CD4-positive, alpha-beta T cell treated with Interleukin-6 at 100 ng/mL for 8 hours (primary cell): ENCODE data around the gene SHB.
"Not testable (repeated sequence)": the region's sequence is repeated elsewhere in the genome, so short reads cannot be mapped to it uniquely, and the experiment has no call there.

Experiments
- DNase-seq: peaks from one replicate; pipeline ENCODE4 v3.0.0-alpha.2; 2020; ENCODE audit warnings: mixed read lengths, low spot score

SHB gene

GRCh38 chr9:37969130-37969529, 99.9 kb downstream of the SHB start:
- DNase-seq: no peak

GRCh38 chr9:37968228-37968701, 100.8 kb downstream of the SHB start:
- no peak for DNase-seq

- no peak for DNase-seq
These were observed 101.3 kb downstream of the SHB start for GRCh38 chr9:37967761-37968080.

- no peak for DNase-seq
These were observed 101.8 kb downstream of the SHB start for GRCh38 chr9:37967014-37967760.

GRCh38 chr9:37966412-37967013, 102.5 kb downstream of the SHB start:
- no peak for DNase-seq

- not testable (repeated sequence) for DNase-seq
These were observed 103.2 kb downstream of the SHB start for GRCh38 chr9:37965676-37966345.

GRCh38 chr9:37965116-37965515, 103.9 kb downstream of the SHB start:
- no peak for DNase-seq

- DNase-seq: no peak
These were observed 104.3 kb downstream of the SHB start for GRCh38 chr9:37964740-37965081.

GRCh38 chr9:37963936-37964739, 104.9 kb downstream of the SHB start:
- no peak for DNase-seq

GRCh38 chr9:37961351-37961750, 107.7 kb downstream of the SHB start:
- DNase-seq: no peak

GRCh38 chr9:37960631-37961030, 108.4 kb downstream of the SHB start:
- DNase-seq: no peak

- DNase-seq: no peak
These were observed 109.1 kb downstream of the SHB start for GRCh38 chr9:37959976-37960375.

- DNase-seq: no peak
These were observed 110.9 kb downstream of the SHB start for GRCh38 chr9:37958154-37958553.

- DNase-seq: no peak
These were observed 111.4 kb downstream of the SHB start for GRCh38 chr9:37957664-37957953.

- no peak for DNase-seq
These were observed 111.9 kb downstream of the SHB start for GRCh38 chr9:37956904-37957663.

- DNase-seq: no peak
These were observed 112.6 kb downstream of the SHB start for GRCh38 chr9:37956423-37956820.

- no peak for DNase-seq
These were observed 113.1 kb downstream of the SHB start for GRCh38 chr9:37955781-37956422.

- DNase-seq: no peak
These were observed 114.4 kb downstream of the SHB start for GRCh38 chr9:37954581-37954981.

GRCh38 chr9:37953775-37954437, 115.1 kb downstream of the SHB start:
- no peak for DNase-seq

GRCh38 chr9:37953206-37953774, 115.7 kb downstream of the SHB start:
- no peak for DNase-seq

- no peak for DNase-seq
These were observed 116.3 kb downstream of the SHB start for GRCh38 chr9:37952731-37953130.
